Measurements from ENCODE around the gene MYCL. TPM values are rescaled to one million over a fixed set of nuclear protein-coding genes. Genes with fewer than 3 reads are reported as not detected.

The MYCL gene
- total and polyA plus RNA-seq, 2 of the 8 experiments (the other 6 are each of a cell fraction or from before 2014, with no cell fraction given) = 20.3 to 28.8 TPM

DNA sequence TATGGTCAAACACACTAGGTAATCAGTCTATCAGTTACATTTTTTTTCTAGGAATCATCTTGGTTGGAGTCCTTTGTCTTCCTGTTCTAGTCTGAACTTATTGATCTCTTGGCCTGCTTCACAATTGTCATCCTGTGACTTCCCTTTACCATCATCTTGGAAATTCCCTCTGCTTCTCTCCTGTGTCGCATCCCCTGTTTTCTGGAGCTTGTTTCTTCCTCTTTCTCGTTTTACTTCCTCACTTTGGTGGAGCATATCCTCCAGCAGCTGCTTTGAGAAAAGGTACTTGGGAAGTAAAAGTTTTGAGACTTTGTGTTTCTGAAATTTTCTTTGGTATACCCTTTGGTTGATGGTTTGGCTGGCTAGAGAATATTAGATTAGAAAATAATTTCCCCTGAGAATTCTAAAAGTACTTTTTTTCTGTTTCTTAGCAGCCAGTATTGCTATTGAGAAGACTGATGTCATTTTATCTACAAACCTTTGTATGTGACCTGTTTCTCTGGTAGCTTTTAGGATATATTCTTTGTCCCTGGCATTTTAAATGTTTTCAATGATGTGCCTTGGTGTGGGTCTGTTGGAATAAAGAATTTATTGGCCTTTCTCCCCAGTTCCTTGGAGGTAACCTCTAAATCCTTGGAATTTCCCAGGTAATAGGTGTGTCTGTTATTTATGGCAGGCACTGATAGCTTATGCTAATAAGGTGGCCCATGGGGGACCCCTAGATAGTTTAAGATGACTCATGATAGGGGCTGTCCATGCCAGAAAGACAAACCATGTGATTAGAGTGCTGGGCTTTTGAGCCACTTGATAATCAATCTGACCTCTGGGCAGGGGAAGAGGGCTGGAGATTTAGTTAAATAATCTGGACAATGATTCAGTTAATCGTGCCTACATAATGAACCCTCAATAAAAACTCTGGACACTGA, 6.1 kb upstream of the MYCL start (continued):
- TF ChIP-seq, protein P1, sequence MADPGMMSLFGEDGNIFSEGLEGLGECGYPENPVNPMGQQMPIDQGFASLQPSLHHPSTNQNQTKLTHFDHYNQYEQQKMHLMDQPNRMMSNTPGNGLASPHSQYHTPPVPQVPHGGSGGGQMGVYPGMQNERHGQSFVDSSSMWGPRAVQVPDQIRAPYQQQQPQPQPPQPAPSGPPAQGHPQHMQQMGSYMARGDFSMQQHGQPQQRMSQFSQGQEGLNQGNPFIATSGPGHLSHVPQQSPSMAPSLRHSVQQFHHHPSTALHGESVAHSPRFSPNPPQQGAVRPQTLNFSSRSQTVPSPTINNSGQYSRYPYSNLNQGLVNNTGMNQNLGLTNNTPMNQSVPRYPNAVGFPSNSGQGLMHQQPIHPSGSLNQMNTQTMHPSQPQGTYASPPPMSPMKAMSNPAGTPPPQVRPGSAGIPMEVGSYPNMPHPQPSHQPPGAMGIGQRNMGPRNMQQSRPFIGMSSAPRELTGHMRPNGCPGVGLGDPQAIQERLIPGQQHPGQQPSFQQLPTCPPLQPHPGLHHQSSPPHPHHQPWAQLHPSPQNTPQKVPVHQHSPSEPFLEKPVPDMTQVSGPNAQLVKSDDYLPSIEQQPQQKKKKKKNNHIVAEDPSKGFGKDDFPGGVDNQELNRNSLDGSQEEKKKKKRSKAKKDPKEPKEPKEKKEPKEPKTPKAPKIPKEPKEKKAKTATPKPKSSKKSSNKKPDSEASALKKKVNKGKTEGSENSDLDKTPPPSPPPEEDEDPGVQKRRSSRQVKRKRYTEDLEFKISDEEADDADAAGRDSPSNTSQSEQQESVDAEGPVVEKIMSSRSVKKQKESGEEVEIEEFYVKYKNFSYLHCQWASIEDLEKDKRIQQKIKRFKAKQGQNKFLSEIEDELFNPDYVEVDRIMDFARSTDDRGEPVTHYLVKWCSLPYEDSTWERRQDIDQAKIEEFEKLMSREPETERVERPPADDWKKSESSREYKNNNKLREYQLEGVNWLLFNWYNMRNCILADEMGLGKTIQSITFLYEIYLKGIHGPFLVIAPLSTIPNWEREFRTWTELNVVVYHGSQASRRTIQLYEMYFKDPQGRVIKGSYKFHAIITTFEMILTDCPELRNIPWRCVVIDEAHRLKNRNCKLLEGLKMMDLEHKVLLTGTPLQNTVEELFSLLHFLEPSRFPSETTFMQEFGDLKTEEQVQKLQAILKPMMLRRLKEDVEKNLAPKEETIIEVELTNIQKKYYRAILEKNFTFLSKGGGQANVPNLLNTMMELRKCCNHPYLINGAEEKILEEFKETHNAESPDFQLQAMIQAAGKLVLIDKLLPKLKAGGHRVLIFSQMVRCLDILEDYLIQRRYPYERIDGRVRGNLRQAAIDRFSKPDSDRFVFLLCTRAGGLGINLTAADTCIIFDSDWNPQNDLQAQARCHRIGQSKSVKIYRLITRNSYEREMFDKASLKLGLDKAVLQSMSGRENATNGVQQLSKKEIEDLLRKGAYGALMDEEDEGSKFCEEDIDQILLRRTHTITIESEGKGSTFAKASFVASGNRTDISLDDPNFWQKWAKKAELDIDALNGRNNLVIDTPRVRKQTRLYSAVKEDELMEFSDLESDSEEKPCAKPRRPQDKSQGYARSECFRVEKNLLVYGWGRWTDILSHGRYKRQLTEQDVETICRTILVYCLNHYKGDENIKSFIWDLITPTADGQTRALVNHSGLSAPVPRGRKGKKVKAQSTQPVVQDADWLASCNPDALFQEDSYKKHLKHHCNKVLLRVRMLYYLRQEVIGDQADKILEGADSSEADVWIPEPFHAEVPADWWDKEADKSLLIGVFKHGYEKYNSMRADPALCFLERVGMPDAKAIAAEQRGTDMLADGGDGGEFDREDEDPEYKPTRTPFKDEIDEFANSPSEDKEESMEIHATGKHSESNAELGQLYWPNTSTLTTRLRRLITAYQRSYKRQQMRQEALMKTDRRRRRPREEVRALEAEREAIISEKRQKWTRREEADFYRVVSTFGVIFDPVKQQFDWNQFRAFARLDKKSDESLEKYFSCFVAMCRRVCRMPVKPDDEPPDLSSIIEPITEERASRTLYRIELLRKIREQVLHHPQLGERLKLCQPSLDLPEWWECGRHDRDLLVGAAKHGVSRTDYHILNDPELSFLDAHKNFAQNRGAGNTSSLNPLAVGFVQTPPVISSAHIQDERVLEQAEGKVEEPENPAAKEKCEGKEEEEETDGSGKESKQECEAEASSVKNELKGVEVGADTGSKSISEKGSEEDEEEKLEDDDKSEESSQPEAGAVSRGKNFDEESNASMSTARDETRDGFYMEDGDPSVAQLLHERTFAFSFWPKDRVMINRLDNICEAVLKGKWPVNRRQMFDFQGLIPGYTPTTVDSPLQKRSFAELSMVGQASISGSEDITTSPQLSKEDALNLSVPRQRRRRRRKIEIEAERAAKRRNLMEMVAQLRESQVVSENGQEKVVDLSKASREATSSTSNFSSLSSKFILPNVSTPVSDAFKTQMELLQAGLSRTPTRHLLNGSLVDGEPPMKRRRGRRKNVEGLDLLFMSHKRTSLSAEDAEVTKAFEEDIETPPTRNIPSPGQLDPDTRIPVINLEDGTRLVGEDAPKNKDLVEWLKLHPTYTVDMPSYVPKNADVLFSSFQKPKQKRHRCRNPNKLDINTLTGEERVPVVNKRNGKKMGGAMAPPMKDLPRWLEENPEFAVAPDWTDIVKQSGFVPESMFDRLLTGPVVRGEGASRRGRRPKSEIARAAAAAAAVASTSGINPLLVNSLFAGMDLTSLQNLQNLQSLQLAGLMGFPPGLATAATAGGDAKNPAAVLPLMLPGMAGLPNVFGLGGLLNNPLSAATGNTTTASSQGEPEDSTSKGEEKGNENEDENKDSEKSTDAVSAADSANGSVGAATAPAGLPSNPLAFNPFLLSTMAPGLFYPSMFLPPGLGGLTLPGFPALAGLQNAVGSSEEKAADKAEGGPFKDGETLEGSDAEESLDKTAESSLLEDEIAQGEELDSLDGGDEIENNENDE (IDR thresholded peaks at IDR 0.05; ENCODE audit: insufficient replicate concordance, low read length) = no peak
- no peak for TF ChIP-seq RBBP5 (IDR thresholded peaks at IDR 0.05; ENCODE audit: borderline replicate concordance, low read depth, low read length)
- TF ChIP-seq HDAC6 (IDR thresholded peaks at IDR 0.05; ENCODE audit: low read depth, low read length) = no peak
- no peak for TF ChIP-seq CEBPB (IDR thresholded peaks at IDR 0.05; ENCODE audit: low read depth, low read length)
- no peak for TF ChIP-seq ZNF274 (IDR thresholded peaks at IDR 0.05; ENCODE audit: borderline replicate concordance, extremely low read depth, low read length)
- TF ChIP-seq CTBP2 (IDR thresholded peaks at IDR 0.05; ENCODE audit: borderline replicate concordance, insufficient read depth, insufficient read length, low read length) = no peak

All from H1 (cell line).